ENCODE results near the gene CLCNKA.

CLCNKA gene

DNA sequence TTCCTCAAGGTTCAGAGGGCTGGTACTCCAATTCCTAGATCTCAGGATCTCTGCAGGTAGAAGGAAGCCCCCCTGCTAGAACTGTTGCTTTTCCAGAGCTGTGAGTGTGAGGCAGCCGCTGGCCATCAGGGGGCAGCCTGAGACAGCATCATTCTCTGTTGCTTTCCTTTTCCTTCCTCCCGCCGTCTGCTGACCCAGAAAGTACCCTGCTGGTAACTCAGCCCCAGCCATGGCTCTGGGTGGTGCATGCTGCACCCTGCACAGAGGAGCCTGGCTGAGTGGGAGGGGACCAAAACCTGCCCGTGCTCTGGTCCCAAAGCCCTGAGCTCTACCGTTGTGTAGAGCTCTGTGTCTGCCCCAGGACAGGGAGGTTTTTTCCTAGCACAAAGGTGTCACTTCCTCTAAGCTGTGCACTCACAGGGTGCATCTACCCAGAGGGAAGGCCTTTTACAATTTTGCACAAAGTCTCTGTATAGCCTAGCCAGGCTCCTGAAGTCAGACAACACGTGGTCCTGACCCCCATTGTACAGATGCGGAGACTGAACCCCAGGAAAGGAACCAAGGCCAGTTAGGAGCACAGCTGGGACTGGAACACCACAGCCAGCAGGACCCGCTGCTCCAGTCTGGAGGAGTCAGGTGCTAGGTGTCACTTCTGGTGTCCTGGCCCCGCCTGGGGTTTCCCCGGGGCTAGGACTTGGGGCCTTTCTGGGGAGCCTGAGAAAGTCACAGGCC, 57.3 kb downstream of the CLCNKA start:
- DNase-seq (ENCODE audit: low spot score), result peak; percentile 88

DNA sequence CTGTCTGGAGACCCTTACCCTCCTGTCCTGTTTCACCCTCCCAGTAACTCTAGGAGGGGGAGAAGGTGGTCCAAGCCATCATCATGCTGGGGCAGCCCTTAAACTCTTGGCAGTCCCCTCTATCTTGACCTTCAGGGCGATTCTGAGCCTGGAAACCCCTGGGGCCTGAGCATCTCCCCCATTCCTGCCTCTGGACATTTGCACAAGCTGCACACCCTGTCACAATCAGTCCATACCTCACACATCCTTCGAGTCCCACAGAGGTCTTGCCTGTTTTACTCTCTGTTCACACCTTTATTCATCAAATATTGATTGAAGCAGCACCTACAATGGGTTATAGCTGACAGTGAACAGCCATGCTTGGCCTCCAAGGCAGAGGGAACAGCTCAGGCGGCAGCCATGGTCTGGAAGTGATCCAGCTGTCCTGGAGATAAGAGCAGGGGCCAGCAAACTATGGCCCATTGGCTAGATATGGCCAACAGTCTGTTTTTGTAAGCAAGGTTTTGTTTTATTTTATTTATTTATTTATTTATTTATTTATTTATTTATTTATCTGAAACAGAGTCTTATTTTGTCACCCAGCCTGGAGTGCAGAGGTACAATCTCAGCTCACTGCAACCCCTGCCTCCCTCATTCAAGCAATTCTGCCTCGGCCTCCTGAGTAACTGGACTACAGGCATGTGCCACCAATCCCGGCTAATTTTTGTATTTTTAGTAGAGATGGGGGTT, 58.8 kb downstream of the CLCNKA start:
- no peak for DNase-seq (ENCODE audit: low spot score)

DNA sequence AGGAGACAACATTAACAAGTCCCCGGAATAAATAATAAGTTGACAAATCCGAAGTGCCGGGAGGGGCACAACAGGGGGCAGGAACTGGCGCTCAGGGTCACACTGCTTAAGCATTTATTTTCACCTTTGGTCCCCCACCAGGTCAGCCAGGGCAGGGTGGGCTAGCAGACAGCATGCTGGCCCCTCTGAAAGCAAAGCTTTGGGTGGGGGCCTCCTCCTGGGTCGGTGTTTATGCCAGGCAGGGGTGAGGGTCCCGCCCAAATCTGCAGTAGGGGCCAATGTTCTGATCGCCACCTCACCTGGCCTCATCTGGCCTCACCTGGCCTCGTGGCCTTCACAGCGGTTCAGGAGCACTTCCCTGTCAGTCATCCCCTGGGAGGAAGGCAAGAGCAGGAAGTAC, 59.8 kb downstream of the CLCNKA start:
- no peak for DNase-seq (ENCODE audit: low spot score)

DNA sequence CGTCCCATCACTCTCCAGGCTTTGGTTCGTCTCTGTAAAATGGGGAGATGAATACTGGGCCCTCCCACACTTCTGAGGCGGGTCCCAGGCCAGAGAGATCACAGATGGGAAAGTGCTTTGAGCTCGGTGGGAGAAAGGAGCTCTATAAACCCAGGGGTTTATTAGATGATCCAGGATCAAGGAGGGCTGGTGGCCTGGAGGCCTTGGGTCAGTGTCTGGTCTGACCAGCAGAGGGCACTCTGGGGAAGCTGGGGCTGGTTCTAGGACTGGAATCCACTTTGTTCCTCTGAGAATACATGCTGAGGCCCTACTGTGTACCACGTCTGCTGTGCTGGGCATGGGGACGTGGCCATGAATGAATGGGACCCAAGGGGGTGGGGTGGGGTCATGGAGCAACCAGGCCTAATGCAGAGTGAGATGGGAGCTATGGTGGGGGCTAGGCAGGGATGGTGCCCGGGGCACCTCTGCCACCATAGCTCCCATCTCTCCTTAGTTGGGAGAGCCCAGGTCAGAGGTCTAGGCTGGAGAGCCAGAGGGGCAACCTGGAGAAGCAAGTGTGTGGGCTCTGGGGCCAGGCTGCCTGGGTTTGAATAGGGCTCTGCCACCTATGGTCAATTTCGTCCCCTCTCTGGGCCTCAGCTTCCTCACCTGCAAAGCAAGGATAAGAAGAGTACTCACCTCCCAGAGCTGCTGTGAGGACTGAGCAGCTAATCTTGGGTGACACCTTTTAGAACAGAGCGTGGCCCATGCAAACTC, 60.6 kb downstream of the CLCNKA start:
- DNase-seq (ENCODE audit: low spot score), result peak; percentile 42

DNA sequence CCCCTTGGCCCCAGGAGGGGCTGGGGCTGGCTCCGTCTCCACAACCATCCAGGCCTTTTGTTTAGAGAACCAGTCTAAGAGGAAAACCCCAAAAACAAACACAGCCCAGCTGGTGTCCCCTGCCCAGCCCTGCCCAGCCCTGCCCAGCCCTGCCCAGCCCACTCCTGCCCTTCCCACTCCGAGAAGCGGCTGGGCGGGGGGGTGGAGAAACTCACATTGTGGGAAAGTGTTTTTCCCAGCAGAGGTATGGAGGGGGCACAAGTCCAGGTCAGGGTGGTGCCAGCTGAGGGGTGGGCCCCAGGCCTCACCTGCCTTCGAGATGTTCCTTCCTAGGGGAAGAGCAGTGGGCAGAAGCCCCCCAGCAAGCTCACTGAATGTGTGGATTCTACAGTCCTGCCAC, 61.6 kb downstream of the CLCNKA start:
- DNase-seq (ENCODE audit: low spot score), result no peak

All from cerebellar cortex (tissue), 1 donor.